ENCODE measurements around the gene ZNF526.

Gene ZNF526

DNA sequence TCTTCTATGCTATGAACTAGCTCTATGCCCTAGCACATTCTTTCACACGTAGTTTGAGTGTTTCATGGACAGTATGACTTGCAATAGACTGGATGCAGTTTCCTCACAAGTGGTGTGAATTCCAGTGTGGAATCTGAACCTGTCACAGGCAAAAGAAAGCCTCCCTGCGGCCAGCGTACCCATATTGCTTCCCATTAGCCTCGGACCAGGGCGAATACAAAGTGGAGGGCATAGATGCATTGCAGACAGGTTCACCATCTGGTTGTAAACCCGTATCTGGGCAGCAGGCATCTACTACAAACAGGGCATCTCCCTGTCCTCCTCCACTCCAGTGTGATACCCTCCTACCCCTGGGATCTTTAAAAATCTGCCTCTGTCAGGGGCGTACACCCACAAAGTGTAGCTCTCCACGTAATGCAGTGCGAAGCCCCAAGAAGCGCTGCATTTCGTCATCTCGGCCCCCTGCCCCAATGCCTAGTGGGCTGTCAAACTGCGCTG, 47.6 kb downstream of the ZNF526 start:
- DNase-seq (ENCODE audit: low spot score), result no peak

DNA sequence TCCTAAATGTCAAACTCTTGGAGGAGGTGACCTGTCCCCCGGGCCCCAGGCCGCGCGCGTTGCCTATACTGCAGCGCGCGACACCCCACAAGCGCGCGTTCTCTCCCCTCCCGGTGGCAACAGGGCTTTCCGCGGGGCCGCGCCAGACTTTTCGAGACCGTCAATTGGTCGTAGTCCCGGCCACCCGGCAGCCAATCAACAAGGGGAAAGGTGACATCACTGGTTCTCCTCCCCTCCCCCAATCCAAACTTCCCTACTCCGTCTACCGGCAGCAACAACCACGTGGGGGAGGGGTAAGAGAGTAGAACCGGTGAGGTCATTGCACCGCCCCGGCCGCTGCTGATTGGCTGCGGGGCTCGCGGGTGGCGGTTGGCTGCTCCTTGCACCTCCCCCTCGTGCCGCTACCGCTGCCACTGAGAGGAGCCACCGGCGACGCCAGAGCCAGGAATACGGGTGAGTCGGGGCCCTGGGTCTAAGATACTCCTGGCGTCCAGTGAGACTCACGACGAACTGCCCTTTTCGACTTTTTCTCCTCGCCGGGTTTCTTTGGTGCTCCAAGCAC, 48.1 kb downstream of the ZNF526 start:
- peak; percentile 96 for DNase-seq (ENCODE audit: low spot score)

DNA sequence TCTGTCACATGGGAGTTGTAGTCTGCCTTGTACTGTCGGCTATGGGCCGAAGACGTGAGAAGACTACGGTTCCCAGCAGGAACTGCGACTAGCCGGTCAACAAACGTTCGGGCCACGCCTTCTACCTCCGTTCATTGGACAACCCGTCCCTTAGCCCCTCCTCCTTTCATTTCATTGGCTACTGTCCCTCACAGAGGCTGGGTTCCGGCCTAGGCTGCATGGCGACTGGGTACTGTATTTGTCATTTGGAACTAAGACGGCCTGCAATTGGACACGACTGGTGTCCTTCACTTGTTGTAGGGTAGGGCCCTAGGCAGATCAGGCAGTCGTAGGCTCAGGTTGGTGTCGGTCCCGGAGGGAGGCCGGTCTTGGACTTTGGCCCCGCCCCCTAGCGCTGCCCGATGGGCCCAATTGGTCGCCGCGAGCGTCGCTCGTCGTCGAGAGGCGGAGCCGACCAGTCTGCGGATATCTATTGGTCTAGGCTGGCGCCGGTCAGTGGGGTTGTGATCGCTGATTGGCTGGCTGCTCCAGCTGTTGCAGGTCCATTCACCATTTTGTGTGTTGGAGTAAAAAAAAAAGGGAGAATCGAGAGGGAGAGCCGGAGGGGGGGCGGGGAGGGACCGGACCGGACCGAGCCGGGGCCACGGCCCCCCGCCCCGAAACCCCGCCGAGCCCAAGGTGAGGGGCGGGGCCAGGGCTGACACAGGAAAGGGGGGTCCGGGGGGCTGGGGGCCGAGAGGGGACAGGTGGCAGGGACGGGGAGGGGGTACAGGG, 48.8 kb downstream of the ZNF526 start, which contains the start of gene CIC:
Gene CIC (plus strand): TSS at position 549 of the 774 bp plus-strand sequence. CDS start 2,532 bp downstream, outside the sequence.
- peak; percentile 98 for DNase-seq (ENCODE audit: low spot score)

DNA sequence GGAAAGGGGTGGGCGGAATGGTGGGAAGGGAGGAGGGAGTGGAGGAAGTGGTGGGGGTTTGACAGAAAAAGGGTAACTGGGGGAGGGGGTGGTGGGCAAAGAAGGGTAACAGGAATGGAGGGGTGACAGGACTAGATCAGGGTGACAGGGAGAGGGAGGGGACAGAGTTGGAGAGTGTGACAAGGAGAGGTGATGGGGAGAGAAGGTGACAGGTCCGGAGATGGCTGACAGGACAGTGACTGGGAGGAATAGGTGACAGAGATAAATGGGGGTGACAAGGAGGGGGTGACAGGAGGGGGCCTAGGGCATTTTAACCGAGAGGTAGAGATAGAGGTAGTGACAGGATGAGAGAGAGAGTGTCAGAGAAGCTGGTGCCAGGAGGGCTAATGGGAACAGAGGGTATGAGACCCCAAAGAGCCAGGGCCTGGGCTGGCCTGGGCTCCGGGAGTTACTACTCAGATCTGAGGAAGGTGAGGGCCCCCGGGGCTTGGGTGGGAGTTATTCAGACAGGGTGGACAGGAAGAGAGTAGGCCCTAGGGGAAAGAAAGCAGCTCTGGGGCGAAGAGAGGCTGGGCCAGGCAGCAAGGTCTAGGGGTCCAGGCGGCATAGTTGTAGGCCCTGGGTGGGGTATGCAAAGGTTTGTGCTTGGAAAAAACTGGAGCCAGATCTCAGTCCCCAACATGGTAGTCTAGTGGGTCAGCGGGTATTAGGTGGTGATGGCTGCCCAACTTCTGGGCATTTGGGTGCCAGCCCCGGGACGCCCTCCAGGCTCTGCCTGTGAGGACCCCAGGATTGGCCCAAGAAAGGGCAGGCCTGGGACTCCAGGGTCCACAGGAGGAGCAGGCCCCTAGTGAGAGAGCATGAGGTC, 49.6 kb downstream of the ZNF526 start:
- DNase-seq (ENCODE audit: low spot score), result no peak

DNA sequence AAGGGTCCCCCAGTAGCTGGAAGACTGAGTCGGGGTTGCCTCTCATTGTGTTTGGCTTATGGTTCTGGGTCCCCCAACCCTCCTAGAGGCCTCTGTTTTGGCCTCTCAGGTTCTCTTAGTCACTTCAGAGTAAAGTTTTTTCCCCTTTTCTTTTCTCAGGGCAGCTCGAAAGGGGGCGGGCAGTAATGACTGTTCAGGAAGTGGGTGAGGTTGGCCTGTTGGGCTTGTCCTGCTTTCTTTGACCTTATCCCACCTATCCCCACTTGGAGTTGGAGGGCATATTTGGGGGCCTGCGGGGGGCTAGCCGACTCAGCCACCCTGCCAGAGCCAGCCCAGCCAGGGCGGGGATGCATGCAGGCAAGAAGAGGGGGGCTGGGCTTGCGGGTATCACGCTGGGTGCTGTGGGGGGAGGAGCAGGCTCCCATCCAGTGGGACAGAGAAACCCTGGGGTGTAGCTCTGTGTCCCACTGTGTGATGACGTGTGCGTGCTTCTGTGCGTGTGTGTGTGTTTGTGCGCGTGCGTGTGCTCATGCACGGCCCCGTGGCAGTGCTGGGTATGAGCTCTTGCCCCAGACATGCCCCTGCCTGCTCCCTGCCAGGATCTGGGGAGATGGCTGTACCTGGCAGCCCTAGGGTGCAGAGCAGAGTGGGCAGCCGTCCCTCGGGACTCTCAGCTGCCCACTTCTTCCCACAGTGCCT, 50.4 kb downstream of the ZNF526 start:
- DNase-seq (ENCODE audit: low spot score), result no peak

DNA sequence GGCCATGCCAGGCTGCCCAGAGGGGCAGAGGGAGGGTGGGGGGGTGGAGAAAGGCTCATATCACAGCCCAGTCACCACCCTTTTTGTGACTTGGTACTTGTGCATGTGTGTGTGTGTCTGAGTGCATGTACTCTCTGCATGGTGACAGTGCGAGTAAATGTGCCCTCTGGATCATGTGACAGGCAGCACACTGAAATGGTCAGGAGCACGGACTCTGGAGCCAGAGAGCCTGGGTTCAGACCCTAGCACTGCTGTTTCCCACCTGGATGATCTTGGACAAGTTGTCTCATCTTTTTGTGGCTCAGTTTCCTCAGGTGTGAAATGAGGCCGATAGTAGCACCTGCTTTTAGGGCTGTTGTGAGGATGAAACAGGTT, 50.9 kb downstream of the ZNF526 start:
- DNase-seq (ENCODE audit: low spot score), result no peak

DNA sequence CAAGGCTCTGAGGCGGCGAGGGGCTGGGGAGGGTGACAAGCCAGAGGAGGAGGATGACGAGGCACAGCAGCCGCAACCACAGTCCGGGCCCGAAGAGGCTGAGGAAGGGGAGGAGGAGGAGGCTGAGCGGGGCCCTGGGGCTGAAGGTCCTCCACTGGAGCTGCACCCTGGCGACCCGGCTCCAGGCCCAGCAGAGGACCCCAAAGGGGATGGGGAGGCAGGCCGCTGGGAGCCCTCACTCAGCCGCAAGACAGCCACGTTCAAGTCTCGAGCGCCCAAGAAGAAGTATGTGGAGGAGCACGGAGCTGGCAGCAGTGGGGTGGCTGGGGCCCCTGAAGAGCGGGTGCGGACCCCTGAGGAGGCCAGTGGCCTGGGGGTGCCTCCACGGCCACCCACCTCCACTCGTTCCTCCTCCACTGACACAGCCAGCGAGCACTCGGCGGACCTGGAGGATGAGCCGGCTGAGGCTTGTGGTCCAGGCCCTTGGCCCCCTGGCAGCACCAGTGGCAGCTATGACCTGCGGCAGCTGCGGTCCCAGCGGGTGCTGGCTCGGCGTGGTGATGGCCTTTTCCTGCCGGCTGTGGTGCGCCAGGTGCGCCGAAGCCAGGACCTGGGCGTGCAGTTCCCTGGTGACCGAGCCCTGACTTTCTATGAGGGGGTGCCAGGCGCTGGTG, 51.9 kb downstream of the ZNF526 start:
- no peak for DNase-seq (ENCODE audit: low spot score)

DNA sequence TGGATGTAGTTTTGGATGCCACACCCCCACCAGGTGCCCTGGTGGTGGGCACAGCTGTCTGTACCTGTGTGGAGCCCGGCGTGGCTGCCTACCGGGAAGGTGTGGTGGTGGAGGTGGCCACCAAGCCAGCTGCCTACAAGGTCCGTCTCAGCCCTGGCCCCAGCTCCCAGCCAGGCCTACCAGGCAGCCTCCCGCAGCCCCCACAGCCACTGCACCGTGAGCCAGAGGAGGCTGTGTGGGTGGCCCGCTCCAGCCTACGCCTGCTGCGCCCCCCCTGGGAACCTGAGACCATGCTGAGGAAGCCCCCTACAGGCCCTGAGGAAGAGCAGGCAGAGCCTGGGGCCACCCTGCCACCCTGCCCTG, 52.4 kb downstream of the ZNF526 start:
- DNase-seq (ENCODE audit: low spot score), result no peak

DNA sequence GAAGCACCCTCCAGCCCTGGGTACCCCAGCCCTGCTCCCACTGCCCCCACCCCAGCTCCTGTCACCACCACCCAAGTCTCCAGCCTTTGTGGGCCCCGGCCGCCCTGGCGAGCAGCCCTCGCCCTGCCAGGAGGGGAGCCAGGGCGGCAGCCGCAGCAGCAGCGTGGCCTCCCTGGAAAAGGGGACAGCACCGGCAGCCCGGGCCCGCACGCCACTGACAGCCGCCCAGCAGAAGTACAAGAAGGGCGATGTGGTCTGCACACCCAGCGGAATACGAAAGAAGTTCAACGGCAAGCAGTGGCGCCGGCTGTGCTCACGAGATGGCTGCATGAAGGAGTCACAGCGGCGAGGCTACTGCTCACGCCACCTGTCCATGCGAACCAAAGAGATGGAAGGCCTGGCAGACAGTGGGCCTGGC, 52.9 kb downstream of the ZNF526 start:
- no peak for DNase-seq (ENCODE audit: low spot score)

DNA sequence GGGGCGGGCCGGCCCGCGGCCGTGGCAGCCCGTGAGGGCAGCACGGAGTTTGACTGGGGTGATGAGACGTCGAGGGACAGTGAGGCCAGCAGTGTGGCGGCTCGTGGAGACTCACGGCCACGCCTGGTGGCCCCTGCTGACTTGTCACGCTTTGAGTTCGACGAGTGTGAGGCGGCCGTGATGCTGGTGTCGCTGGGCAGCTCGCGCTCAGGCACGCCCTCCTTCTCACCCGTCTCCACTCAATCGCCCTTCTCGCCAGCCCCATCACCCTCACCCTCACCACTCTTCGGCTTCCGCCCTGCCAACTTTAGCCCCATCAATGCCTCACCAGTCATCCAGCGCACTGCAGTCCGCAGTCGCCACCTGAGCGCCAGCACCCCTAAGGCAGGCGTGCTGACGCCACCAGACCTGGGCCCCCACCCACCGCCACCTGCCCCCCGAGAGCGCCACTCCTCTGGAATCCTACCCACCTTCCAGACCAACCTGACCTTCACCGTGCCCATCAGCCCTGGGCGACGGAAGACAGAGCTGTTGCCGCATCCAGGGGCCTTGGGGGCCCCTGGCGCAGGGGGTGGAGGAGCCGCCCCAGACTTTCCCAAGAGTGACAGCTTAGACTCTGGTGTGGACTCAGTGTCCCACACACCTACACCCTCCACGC, 53.4 kb downstream of the ZNF526 start:
- no peak for DNase-seq (ENCODE audit: low spot score)

DNA sequence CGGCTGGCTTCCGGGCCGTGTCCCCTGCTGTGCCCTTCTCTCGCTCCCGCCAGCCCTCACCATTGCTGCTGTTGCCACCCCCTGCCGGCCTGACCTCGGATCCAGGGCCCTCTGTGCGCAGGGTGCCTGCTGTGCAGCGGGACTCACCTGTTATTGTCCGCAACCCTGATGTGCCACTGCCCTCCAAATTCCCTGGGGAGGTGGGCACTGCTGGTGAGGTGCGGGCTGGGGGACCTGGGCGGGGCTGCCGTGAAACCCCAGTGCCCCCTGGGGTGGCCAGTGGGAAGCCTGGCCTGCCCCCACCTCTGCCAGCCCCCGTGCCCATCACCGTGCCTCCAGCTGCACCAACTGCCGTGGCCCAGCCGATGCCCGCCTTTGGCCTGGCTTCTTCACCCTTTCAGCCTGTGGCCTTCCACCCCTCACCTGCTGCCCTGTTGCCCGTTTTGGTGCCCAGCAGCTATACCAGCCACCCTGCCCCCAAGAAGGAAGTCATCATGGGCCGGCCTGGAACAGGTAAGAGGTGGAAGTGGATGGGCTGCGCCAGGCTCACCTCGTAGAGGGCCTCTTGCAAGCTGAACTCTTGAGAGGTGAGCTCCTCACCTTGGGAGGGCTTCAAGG, 54.1 kb downstream of the ZNF526 start:
- no peak for DNase-seq (ENCODE audit: low spot score)

DNA sequence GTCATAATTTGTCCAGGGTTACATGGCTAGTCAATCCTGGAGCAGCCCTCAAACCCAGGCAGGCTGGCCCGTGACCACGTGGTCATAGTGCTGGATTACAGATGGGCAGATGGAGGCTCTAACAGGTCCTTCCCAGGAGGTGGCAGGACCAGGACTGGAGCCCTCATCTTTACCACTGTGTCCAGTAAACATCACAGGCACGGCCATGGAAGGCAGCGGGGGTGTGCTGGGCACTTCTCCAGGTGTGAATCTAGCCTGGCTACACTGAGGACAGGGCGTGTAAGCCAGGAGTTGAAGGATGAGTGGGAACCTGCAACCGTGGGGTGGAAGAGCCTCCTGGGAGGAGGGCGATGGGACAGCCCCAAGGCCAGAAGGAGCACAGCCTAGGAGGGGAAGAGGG, 55.0 kb downstream of the ZNF526 start:
- no peak for DNase-seq (ENCODE audit: low spot score)

DNA sequence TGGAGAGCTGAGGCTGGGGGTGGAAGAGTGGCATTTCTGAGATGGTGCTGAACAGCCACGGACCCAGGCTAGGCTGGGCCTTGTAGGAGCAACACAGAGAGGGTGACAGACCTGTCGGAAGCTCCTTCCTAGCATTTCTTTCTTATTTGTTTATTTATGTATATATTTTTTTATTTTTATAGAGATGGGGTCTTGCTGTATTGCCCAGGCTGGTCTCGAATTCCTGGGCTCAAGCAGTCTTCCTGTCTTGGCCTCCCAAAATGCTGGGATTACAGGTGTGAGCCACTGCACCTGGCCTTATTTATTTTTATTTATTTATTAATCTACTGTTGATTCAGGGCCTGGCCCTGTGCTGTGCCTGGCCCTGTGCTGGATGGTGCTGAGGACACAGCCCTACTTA, 55.4 kb downstream of the ZNF526 start:
- DNase-seq (ENCODE audit: low spot score), result no peak

DNA sequence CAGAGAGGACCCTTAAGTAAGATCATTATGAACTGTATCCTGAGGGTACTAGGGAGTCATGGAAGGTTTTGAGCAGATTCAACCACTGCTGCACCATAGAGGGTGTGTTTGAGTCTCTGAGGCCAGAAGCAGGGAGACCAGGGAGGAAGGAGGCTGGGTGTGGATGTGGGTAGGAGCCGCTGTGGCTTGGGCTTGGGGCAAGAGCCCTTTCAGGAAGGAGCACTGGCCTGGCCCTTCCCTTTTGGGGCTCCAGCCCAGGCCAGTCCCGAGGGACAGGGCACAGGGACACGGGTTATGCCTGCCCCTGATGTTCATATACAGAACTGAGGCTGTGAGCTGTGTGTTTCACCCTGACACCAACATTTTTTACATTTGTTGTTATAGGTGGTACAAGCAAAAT, 56.2 kb downstream of the ZNF526 start:
- DNase-seq (ENCODE audit: low spot score), result no peak

DNA sequence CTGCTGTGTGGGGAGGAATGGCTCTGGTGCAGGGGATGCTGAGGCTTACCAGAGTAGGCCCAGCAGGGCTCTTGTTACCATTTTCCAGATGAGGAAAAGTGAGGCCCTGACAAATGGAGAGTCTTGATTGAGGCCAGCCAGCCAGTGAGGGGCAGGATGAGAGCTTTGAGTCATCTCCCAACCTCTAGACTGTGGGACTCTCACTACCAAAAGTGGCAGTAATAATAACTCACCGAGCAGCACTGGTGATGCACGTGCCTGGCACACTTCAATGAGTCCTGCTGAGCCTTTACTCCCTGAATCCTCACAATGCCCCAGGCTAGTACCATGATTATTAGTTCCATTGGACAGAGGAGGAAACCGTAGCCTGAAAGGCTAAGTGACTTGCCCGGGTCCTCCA, 56.7 kb downstream of the ZNF526 start:
- no peak for DNase-seq (ENCODE audit: low spot score)

Data from COLO829 (cell line).